Mesendoderm (in vitro differentiated cells): ENCODE results near the gene CRYL1.

ENCODE experiments used
- DNase-seq: peaks from one replicate; pipeline ENCODE4 v3.0.0; 2013
- H2AK5ac ChIP-seq: 2 replicates; pipeline ENCODE4 v1.6.1; 2013; ENCODE audit warnings: low read length, inconsistent platforms
- H2BK120ac ChIP-seq: 2 replicates; pipeline ENCODE4 v1.6.1; 2013; ENCODE audit warnings: low read depth, mild to moderate bottlenecking, low read length, moderate library complexity, mixed read lengths
- H2BK15ac ChIP-seq: replicated peaks from 2 replicates; pipeline ENCODE4 v1.6.1; 2013; ENCODE audit warnings: low read depth, mild to moderate bottlenecking, moderate library complexity
- H2BK5ac ChIP-seq: 2 replicates; pipeline ENCODE4 v1.6.1; 2013; ENCODE audit warnings: low read length, inconsistent platforms
- H3K18ac ChIP-seq: 2 replicates; pipeline ENCODE4 v1.6.1; 2013; ENCODE audit warnings: mild to moderate bottlenecking, low read length, mixed read lengths
- H3K23ac ChIP-seq: one replicate; pipeline ENCODE4 v1.6.1; 2013; ENCODE audit warnings: low read length
- H3K27ac ChIP-seq: 2 replicates; pipeline ENCODE4 v1.5.1; 2013; ENCODE audit warnings: low read depth, mild to moderate bottlenecking, inconsistent platforms, low read length, moderate library complexity
- H3K27me3 ChIP-seq: 2 replicates; pipeline ENCODE4 v1.6.1; 2013; ENCODE audit warnings: low read length, control low read depth, mild to moderate bottlenecking, inconsistent platforms; ENCODE audit not compliant: insufficient read depth, poor library complexity
- H3K36me3 ChIP-seq: 2 replicates; pipeline ENCODE4 v1.6.1; 2013; ENCODE audit warnings: low read length, inconsistent platforms; ENCODE audit not compliant: control insufficient read depth, insufficient read depth
- H3K4ac ChIP-seq: one replicate; pipeline ENCODE4 v1.6.1; 2013; ENCODE audit warnings: low read depth, mild to moderate bottlenecking, low read length, moderate library complexity
- H3K4me1 ChIP-seq: 2 replicates; pipeline ENCODE4 v1.6.1; 2013; ENCODE audit warnings: low read depth, low read length, inconsistent platforms; ENCODE audit not compliant: control insufficient read depth
- H3K4me2 ChIP-seq: 2 replicates; pipeline ENCODE4 v1.6.1; 2013; ENCODE audit warnings: low read length
- H3K4me3 ChIP-seq: 2 replicates; pipeline ENCODE4 v1.5.1; 2013; ENCODE audit warnings: mild to moderate bottlenecking, low read length
- H3K56ac ChIP-seq: one replicate; pipeline ENCODE4 v1.6.1; 2013; ENCODE audit warnings: low read length
- H3K79me1 ChIP-seq: 2 replicates; pipeline ENCODE4 v1.6.1; 2013; ENCODE audit warnings: low read length, inconsistent platforms
- H3K79me2 ChIP-seq: 2 replicates; pipeline ENCODE4 v1.6.1; 2013; ENCODE audit warnings: mild to moderate bottlenecking, low read length; ENCODE audit not compliant: control insufficient read depth, insufficient read depth
- H3K9ac ChIP-seq: 2 replicates; pipeline ENCODE4 v1.6.1; 2013; ENCODE audit warnings: low read length, inconsistent platforms
- H4K5ac ChIP-seq: one replicate; pipeline ENCODE4 v1.6.1; 2013; ENCODE audit warnings: low read length
- H4K8ac ChIP-seq: one replicate; pipeline ENCODE4 v1.6.1; 2013; ENCODE audit warnings: low read depth, mild to moderate bottlenecking, control low read depth, low read length, moderate library complexity
- WGBS: extraction: QIAGEN DNeasy Blood & Tissue Kit; methylation state at CpG from one replicate; pipeline ENCODE4 v1.1.7; 2013; ENCODE audit warnings: low lambda C conversion rate, missing lambda C conversion rate; ENCODE audit not compliant: insufficient coverage; ENCODE audit errors: extremely low coverage; 5-methylcytosine and 5-hydroxymethylcytosine counted together

CRYL1 gene

DNA sequence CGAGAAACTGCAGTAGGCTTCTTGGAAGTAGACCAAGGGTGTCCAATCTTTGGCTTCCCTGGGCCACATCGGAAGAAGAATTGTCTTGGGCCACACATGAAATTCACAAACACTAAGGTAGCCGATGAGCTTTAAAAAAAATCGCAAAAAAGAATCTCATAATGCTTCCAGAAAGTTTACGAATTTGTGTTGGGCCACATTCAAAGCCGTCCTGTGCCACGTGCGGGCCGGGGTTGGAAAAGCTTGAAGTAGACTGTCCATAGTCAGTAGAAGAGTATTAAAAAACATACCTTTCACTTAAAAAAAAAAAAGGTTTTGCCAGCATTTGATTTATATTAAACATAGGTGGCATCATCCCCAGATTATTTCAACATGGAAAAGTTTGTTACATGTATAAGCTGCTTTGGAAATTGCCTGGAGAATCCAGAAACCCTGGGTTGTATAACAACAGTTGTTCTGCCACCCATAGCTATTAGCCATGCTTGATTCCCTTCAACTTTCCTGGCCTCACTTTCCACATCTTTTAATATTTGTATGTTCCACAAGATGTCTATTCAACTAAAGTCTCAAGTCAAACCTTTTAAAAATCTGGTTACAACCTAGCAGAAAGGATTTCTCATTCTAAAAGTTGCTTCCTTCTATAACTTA lies 42.3 kb upstream of the CRYL1 start:
- peak overlapping the region; percentile 96 for H3K56ac ChIP-seq
- no peak for DNase-seq
- peak overlapping the region; percentile 60 for H3K18ac ChIP-seq
- no peak overlapping the region for H3K23ac ChIP-seq
- no peaks in the 10 kb centered on the region for H3K79me1 ChIP-seq
- H3K79me2 ChIP-seq, result no peaks in the 10 kb centered on the region
- H3K27ac ChIP-seq, result no peak overlapping the region
- no peak overlapping the region for H3K4me3 ChIP-seq
- no peaks in the 10 kb centered on the region for H3K4me1 ChIP-seq
- WGBS, result no CpG with 5 or more reads among the region's 9 CpGs
- no peak overlapping the region for H2AK5ac ChIP-seq
- H2BK5ac ChIP-seq, result no peak overlapping the region
- H3K27me3 ChIP-seq, result no peaks in the 10 kb centered on the region
- no peak overlapping the region for H4K8ac ChIP-seq
- no peak overlapping the region for H2BK120ac ChIP-seq
- peak overlapping the region; percentile 93 for H3K4me2 ChIP-seq
- no peak overlapping the region for H3K4ac ChIP-seq
- no peaks in the 10 kb centered on the region for H3K36me3 ChIP-seq
- no peak overlapping the region for H2BK15ac ChIP-seq
- no peak overlapping the region for H4K5ac ChIP-seq
- peak overlapping the region; percentile 96 for H3K9ac ChIP-seq

DNA sequence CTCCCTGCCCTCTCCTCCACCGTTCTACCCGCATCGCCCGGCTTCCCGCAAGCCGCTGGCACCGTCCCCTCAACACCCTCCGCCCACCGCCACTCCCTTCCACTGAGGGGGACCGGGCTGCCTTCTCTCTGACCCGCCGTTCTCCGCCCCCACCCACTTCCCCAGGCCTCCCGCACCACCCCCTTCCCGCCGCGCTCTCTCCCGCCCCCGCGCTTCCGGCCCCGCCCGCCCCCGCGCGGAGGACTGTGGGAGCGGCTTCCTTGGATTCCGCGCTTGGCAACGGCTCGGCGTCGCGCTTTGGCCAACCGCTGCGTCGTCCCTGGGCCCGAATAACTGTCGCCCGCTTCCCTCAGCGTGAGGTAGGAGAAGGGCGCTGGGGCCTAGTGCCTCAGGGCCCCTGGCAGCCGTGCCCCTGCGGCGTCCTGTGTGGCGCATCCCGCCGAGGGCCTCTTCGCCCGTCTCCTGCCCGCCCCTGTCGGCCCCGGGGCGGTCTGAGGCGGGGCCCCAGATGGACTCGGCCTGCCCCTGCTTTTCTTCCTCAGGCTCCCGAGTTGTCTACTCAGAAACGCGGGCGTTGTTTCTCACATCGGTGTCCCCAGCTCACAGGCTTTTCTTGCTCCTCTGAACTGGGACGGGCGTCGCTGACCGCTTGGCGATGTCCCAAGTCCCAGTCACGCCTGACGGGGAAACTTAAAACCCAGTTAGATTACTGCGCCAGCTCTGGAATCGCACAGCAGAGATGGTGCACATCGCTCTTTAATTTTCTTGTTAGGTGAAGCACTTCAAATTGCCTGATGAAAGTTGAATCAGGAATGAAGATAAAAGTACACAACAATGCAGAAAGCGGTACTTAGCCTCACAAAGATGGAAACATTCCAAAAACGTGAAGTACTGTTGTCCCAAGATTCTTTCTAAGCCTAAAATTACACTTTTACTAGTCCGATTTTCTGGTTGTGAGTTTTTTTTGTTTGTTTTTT lies 41.5 kb upstream of the CRYL1 start, which contains the start of gene IFT88:
Gene IFT88, plus strand, starts transcription at position 260 of the 977 bp plus-strand sequence. CDS start 7,229 bp downstream, outside the sequence.
- peak within 1 kb of the TSS; percentile 94 for H3K23ac ChIP-seq
- H3K56ac ChIP-seq, result peak within 1 kb of the TSS; percentile 98
- no peak within 1 kb of the TSS for H2AK5ac ChIP-seq
- no peaks in the 10 kb centered on the region for H3K36me3 ChIP-seq
- no CpG with 5 or more reads among the region's 74 CpGs for WGBS
- H4K8ac ChIP-seq, result no peak within 1 kb of the TSS
- no peaks in the 10 kb centered on the region for H3K27me3 ChIP-seq
- peak; percentile 94 for DNase-seq
- H3K9ac ChIP-seq, result peak within 1 kb of the TSS; percentile 96
- H2BK15ac ChIP-seq, result no peak within 1 kb of the TSS
- H3K79me2 ChIP-seq, result no peaks in the 10 kb centered on the region
- peak within 1 kb of the TSS; percentile 88 for H3K4me3 ChIP-seq
- H3K4me2 ChIP-seq, result peak within 1 kb of the TSS; percentile 95
- H3K18ac ChIP-seq, result peak within 1 kb of the TSS; percentile 95
- H2BK5ac ChIP-seq, result peak within 1 kb of the TSS; percentile 90
- peak within 1 kb of the TSS; percentile 96 for H3K4ac ChIP-seq
- H3K27ac ChIP-seq, result peak within 1 kb of the TSS; percentile 94
- peak within 1 kb of the TSS; percentile 87 for H4K5ac ChIP-seq
- no peak within 1 kb of the TSS for H2BK120ac ChIP-seq
- no peaks in the 10 kb centered on the region for H3K79me1 ChIP-seq
- H3K4me1 ChIP-seq, result no peaks in the 10 kb centered on the region

DNA sequence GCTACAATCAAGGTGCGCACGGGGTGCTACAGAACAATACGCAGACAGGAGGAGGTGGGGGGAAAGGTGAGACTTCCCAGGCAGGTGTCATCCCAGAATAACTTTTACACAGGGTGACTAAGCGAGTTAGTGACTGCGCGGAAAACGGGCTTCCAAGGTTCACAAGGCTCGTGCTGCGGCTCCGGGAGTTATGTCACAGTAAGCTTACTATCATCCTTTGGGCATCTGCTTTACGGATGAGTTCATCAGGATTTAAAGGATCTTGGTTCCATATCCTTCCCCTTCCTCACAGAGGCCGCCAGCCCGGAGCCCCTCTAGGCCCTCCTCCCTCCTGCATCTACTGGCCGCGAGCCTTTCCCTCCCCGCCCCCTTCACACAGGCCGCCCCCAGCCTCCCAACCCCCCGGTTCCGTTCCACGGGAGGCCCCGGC lies 40.8 kb upstream of the CRYL1 start:
- peak; percentile 90 for DNase-seq
- Histone ChIP-seq H3K4me2 (peak overlapping the region; percentile 95), H3K27me3 (no peaks in the 10 kb centered on the region), H3K4me1 (no peaks in the 10 kb centered on the region), H3K27ac (peak overlapping the region; percentile 94), H3K18ac (peak overlapping the region; percentile 95), H3K36me3 (no peaks in the 10 kb centered on the region), H3K4me3 (peak overlapping the region; percentile 58), H2BK5ac (peak overlapping the region; percentile 90), H3K79me1 (no peaks in the 10 kb centered on the region), H3K23ac (peak overlapping the region; percentile 94), H4K8ac (no peak overlapping the region), H2AK5ac (no peak overlapping the region), H2BK15ac (no peak overlapping the region), H3K9ac (peak overlapping the region; percentile 81), H2BK120ac (no peak overlapping the region), H3K79me2 (no peaks in the 10 kb centered on the region), H4K5ac (no peak overlapping the region), H3K56ac (peak overlapping the region; percentile 98), H3K4ac (peak overlapping the region; percentile 96)
- no CpG with 5 or more reads among the region's 21 CpGs for WGBS

DNA sequence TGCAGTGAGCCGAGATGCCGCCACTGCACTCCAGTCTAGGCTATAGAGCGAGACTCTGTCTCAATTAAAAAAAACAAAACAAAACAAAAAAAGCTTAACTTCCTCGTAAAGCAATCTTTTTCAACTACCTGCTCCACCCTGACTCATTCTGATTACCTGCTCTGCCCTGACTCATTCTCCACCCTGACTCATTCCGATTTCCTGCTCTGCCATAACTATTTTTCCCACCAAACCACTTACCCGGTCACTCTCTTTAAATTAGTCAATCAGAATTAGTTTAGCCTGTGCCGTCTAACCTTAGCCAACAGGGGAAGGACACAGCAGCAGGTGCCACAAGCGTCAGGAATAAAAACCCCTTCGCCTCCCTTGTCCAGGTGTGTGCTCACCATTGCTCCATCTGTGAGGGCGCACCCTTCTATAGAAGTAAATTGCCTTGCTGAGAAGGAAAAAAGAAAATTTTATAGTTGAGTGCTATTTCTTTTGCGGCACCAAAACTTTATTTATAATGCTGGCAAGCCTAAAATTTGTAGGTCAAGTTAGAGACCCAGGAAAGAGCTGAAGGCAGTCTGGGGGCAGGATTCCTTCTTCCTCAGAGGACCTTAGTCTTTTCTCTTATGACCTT lies 39.6 kb upstream of the CRYL1 start:
- peak; percentile 10 for DNase-seq
- Histone ChIP-seq H3K36me3 (no peaks in the 10 kb centered on the region), H3K4me1 (no peaks in the 10 kb centered on the region), H4K5ac (no peak overlapping the region), H3K23ac (no peak overlapping the region), H3K79me1 (no peaks in the 10 kb centered on the region), H3K27ac (no peak overlapping the region), H2BK120ac (no peak overlapping the region), H3K79me2 (no peaks in the 10 kb centered on the region), H2BK15ac (no peak overlapping the region), H2AK5ac (no peak overlapping the region), H3K27me3 (no peaks in the 10 kb centered on the region), H3K4me2 (no peak overlapping the region), H3K56ac (no peak overlapping the region), H2BK5ac (no peak overlapping the region), H3K9ac (no peak overlapping the region), H3K4ac (no peak overlapping the region), H4K8ac (no peak overlapping the region), H3K18ac (no peak overlapping the region), H3K4me3 (no peak overlapping the region)
- no CpG with 5 or more reads among the region's 11 CpGs for WGBS

DNA sequence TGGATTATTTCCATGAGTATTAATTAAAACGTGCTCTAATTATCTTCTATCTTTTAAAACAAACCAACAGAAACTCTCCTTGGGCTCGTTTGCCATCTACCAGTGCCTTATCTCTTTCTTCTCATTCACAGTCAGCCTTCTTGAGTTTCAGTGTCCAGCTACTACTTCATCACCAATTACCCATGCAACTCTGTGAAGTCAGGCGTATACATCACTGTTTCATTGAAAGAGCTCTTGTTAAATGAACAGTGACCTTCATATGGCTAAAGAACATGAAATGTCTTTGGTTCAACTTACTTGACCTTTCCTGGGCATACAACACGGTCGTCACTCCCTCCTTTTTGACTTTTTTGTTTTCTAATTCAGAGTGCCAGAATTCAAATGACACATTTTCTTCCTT lies 36.1 kb upstream of the CRYL1 start:
- H3K79me1 ChIP-seq, result no peaks in the 10 kb centered on the region
- no peak overlapping the region for H3K9ac ChIP-seq
- no peak overlapping the region for H3K18ac ChIP-seq
- no peak for DNase-seq
- no peaks in the 10 kb centered on the region for H3K27me3 ChIP-seq
- no peak overlapping the region for H4K8ac ChIP-seq
- H3K4me3 ChIP-seq, result no peak overlapping the region
- H3K23ac ChIP-seq, result no peak overlapping the region
- H3K27ac ChIP-seq, result no peak overlapping the region
- no peak overlapping the region for H2BK5ac ChIP-seq
- H4K5ac ChIP-seq, result no peak overlapping the region
- H3K36me3 ChIP-seq, result no peaks in the 10 kb centered on the region
- H3K4ac ChIP-seq, result no peak overlapping the region
- no peak overlapping the region for H3K56ac ChIP-seq
- H3K4me2 ChIP-seq, result no peak overlapping the region
- H3K79me2 ChIP-seq, result no peaks in the 10 kb centered on the region
- no peaks in the 10 kb centered on the region for H3K4me1 ChIP-seq
- H2AK5ac ChIP-seq, result no peak overlapping the region
- no peak overlapping the region for H2BK120ac ChIP-seq
- no CpG with 5 or more reads among the region's 5 CpGs for WGBS
- no peak overlapping the region for H2BK15ac ChIP-seq
